ENCODE data around the gene ENDOG. TPM values are rescaled to one million over a fixed set of nuclear protein-coding genes. Genes with fewer than 3 reads are reported as not detected.

ENDOG gene
- total RNA-seq, 1 donor from 2014 or later: 35.9 TPM

GRCh38 chr9:128809036-128809599 lies 9.2 kb upstream of the ENDOG start:
- no peaks in the 10 kb centered on the region for H3K9me3 Mint-ChIP-seq (ENCODE audit: unreplicated experiment)
- TF ChIP-seq CTCF (IDR thresholded peaks at IDR 0.05; ENCODE audit: partially characterized antibody, unreplicated experiment): no peak
- H3K4me1 Mint-ChIP-seq (ENCODE audit: low read depth, unreplicated experiment): no peaks in the 10 kb centered on the region
- no peak overlapping the region for H3K4me3 Mint-ChIP-seq (ENCODE audit: unreplicated experiment)
- no peak overlapping the region for H3K27ac Mint-ChIP-seq (ENCODE audit: unreplicated experiment)
- no peaks in the 10 kb centered on the region for H3K36me3 Mint-ChIP-seq (ENCODE audit: unreplicated experiment)
- DNase-seq: no peak
- H3K27me3 Mint-ChIP-seq (ENCODE audit: unreplicated experiment): no peaks in the 10 kb centered on the region

- H3K36me3 Mint-ChIP-seq (ENCODE audit: unreplicated experiment): no peaks in the 10 kb centered on the region
- no peak for TF ChIP-seq CTCF (IDR thresholded peaks at IDR 0.05; ENCODE audit: partially characterized antibody, unreplicated experiment)
- H3K27me3 Mint-ChIP-seq (ENCODE audit: unreplicated experiment): no peaks in the 10 kb centered on the region
- H3K4me3 Mint-ChIP-seq (ENCODE audit: unreplicated experiment): no peak overlapping the region
- H3K27ac Mint-ChIP-seq (ENCODE audit: unreplicated experiment): no peak overlapping the region
- no peaks in the 10 kb centered on the region for H3K9me3 Mint-ChIP-seq (ENCODE audit: unreplicated experiment)
- no peaks in the 10 kb centered on the region for H3K4me1 Mint-ChIP-seq (ENCODE audit: low read depth, unreplicated experiment)
- no peak for DNase-seq
Measured at GRCh38 chr9:128809831-128810230, 8.5 kb upstream of the ENDOG start.

GRCh38 chr9:128810873-128811272 lies 7.4 kb upstream of the ENDOG start:
- Mint-ChIP-seq H3K36me3 (ENCODE audit: unreplicated experiment) (no peaks in the 10 kb centered on the region), H3K4me3 (ENCODE audit: unreplicated experiment) (no peak overlapping the region), H3K27me3 (ENCODE audit: unreplicated experiment) (no peaks in the 10 kb centered on the region), H3K4me1 (ENCODE audit: low read depth, unreplicated experiment) (no peaks in the 10 kb centered on the region), H3K27ac (ENCODE audit: unreplicated experiment) (no peak overlapping the region), H3K9me3 (ENCODE audit: unreplicated experiment) (no peaks in the 10 kb centered on the region)
- no peak for TF ChIP-seq CTCF (IDR thresholded peaks at IDR 0.05; ENCODE audit: partially characterized antibody, unreplicated experiment)
- DNase-seq: no peak

- Mint-ChIP-seq H3K36me3 (ENCODE audit: unreplicated experiment) (no peaks in the 10 kb centered on the region), H3K27me3 (ENCODE audit: unreplicated experiment) (peaks cover 3% of the 10 kb centered on the region), H3K4me3 (ENCODE audit: unreplicated experiment) (peak overlapping the region; percentile 90), H3K4me1 (ENCODE audit: low read depth, unreplicated experiment) (no peaks in the 10 kb centered on the region), H3K9me3 (ENCODE audit: unreplicated experiment) (peaks cover 7% of the 10 kb centered on the region), H3K27ac (ENCODE audit: unreplicated experiment) (peak overlapping the region; percentile 74)
- TF ChIP-seq CTCF (IDR thresholded peaks at IDR 0.05; ENCODE audit: partially characterized antibody, unreplicated experiment): no peak
- DNase-seq: peak; percentile 66
Measured at GRCh38 chr9:128818839-128819715, 777 bp downstream of the ENDOG start.

All from glutamatergic neuron (in vitro differentiated cells).